GM23338 (cell line): ENCODE results near the gene MINDY1. TPM values are rescaled to one million over a fixed set of nuclear protein-coding genes. Genes with fewer than 3 reads are reported as not detected.
A peak's percentile ranks its signal among the peaks of the same experiment; 100 is the strongest.

Experiments
- ATAC-seq: fragments of 200-7000 bp; cut with Tn5 transposase; 3 replicates; pipeline ENCODE4 v1.9.1; 2020
- DNase-seq: peaks from one replicate; pipeline ENCODE4 v3.0.0-alpha.2; 2015; ENCODE audit warnings: low spot score
- H2AFZ ChIP-seq: fragments of 200-600 bp; sonication (generic); 2 replicates; pipeline ENCODE4 v1.8.0; 2016; ENCODE audit warnings: antibody characterized with exemption, mild to moderate bottlenecking, moderate library complexity
- H3F3A ChIP-seq: fragments of 200-600 bp; sonication (generic); replicated peaks from 2 replicates; pipeline ENCODE4 v1.8.0; 2017; ENCODE audit warnings: antibody characterized with exemption, mixed run types, low read depth
- H3K27ac ChIP-seq: fragments of 200-600 bp; sonication (generic); 2 replicates; pipeline ENCODE4 v1.6.1; 2016; ENCODE audit warnings: low read depth
- H3K27me3 ChIP-seq: fragments of 200-600 bp; sonication (generic); 2 replicates; pipeline ENCODE4 v1.8.0; 2016; ENCODE audit warnings: mild to moderate bottlenecking, mixed run types, moderate library complexity; ENCODE audit not compliant: insufficient read depth
- H3K36me3 ChIP-seq: fragments of 200-600 bp; sonication (generic); 2 replicates; pipeline ENCODE4 v1.8.0; 2016; ENCODE audit warnings: mild to moderate bottlenecking; ENCODE audit not compliant: insufficient read depth
- H3K4me1 ChIP-seq: fragments of 200-600 bp; sonication (generic); 2 replicates; pipeline ENCODE4 v1.8.0; 2016; ENCODE audit warnings: mild to moderate bottlenecking, moderate library complexity; ENCODE audit not compliant: insufficient read depth
- H3K4me2 ChIP-seq: fragments of 200-600 bp; sonication (generic); 2 replicates; pipeline ENCODE4 v1.7.1; 2017; ENCODE audit warnings: mixed run types
- H3K4me3 ChIP-seq: fragments of 200-600 bp; sonication (generic); 2 replicates; pipeline ENCODE4 v1.6.1; 2016; ENCODE audit warnings: mixed run types
- H3K79me2 ChIP-seq: fragments of 200-600 bp; sonication (generic); replicated peaks from 2 replicates; pipeline ENCODE4 v1.8.0; 2017; ENCODE audit warnings: mild to moderate bottlenecking; ENCODE audit not compliant: insufficient read depth
- H3K9me2 ChIP-seq: fragments of 200-600 bp; sonication (generic); 2 replicates; pipeline ENCODE4 v1.8.0; 2017; ENCODE audit not compliant: insufficient read depth
- H4K20me1 ChIP-seq: fragments of 200-600 bp; sonication (generic); replicated peaks from 2 replicates; pipeline ENCODE4 v1.8.0; 2017; ENCODE audit warnings: mild to moderate bottlenecking; ENCODE audit not compliant: insufficient read depth
- H3K27ac Mint-ChIP-seq: 2 replicates; pipeline ENCODE4 v1.8.0; 2020; ENCODE audit warnings: inconsistent platforms, mild to moderate bottlenecking, moderate library complexity, mixed read lengths
- H3K27me3 Mint-ChIP-seq: 3 replicates; pipeline ENCODE4 v1.8.0; 2022; ENCODE audit warnings: low read depth, mild to moderate bottlenecking, moderate library complexity, mixed read lengths, inconsistent platforms; ENCODE audit not compliant: insufficient read depth, poor library complexity
- H3K36me3 Mint-ChIP-seq: 3 replicates; pipeline ENCODE4 v1.8.0; 2021; ENCODE audit warnings: low read depth, mild to moderate bottlenecking, inconsistent platforms, moderate library complexity, mixed read lengths
- H3K4me1 Mint-ChIP-seq: 3 replicates; pipeline ENCODE4 v1.8.0; 2020; ENCODE audit warnings: mild to moderate bottlenecking, inconsistent platforms, mixed read lengths
- H3K4me3 Mint-ChIP-seq: 3 replicates; pipeline ENCODE4 v1.8.0; 2021; ENCODE audit warnings: moderate library complexity, mild to moderate bottlenecking, inconsistent platforms, mixed read lengths
- H3K9me3 Mint-ChIP-seq: 3 replicates; pipeline ENCODE4 v1.8.0; 2020; ENCODE audit warnings: moderate library complexity, mild to moderate bottlenecking, inconsistent platforms, mixed read lengths
- CREB1 ChIP-seq: fragments of 250-450 bp; sonication (Bioruptor Pico); IDR thresholded peaks from 2 replicates; pipeline ENCODE4 v1.5.0; 2020; ENCODE audit warnings: low read depth, mild to moderate bottlenecking, moderate library complexity
- EZH2 ChIP-seq: fragments of 200-600 bp; sonication (generic); IDR thresholded peaks from one replicate; pipeline ENCODE4 v1.8.0; 2017; ENCODE audit warnings: antibody characterized with exemption, mild to moderate bottlenecking, low read depth; ENCODE audit not compliant: unreplicated experiment
- EZH2phosphoT487 ChIP-seq: fragments of 200-600 bp; sonication (generic); IDR thresholded peaks from one replicate; pipeline ENCODE4 v1.8.1; 2018; ENCODE audit warnings: antibody characterized with exemption; ENCODE audit not compliant: unreplicated experiment
- JUNB ChIP-seq: IDR thresholded peaks from one replicate; pipeline ENCODE4 v1.6.1; 2016; ENCODE audit warnings: antibody characterized with exemption; ENCODE audit not compliant: unreplicated experiment
- NANOG ChIP-seq: IDR thresholded peaks from 2 replicates; pipeline ENCODE4 v1.6.1; 2016; ENCODE audit warnings: antibody characterized with exemption, borderline replicate concordance
- REST ChIP-seq: IDR thresholded peaks from one replicate; pipeline ENCODE4 v1.6.1; 2018; ENCODE audit warnings: antibody characterized with exemption; ENCODE audit not compliant: unreplicated experiment
- STAT1 ChIP-seq: IDR thresholded peaks from one replicate; pipeline ENCODE4 v1.6.1; 2016; ENCODE audit warnings: antibody characterized with exemption; ENCODE audit not compliant: unreplicated experiment
- ZNF114 ChIP-seq: fragments of 250-450 bp; sonication (Bioruptor Pico); IDR thresholded peaks from 2 replicates; pipeline ENCODE4 v1.5.0; 2020; ENCODE audit warnings: mild to moderate bottlenecking, moderate library complexity
- ZNF331 ChIP-seq: fragments of 250-450 bp; sonication (Bioruptor Pico); IDR thresholded peaks from 2 replicates; pipeline ENCODE4 v1.5.0; 2020; ENCODE audit warnings: low read depth, mild to moderate bottlenecking, moderate library complexity
- polyA plus RNA-seq: library from polyadenylated mRNA; unstranded; fragments of >200 nt; fragmentation: Nextera tagmentation; extraction: Ambion mirVana; gene quantifications from 2 replicates; pipeline ENCODE4 v1.2.1, GENCODE V29; 2016
- total RNA-seq: library from RNA; depleted of rRNA; stranded (reverse); fragments of >200 nt; shearing (Covaris generic); gene quantifications from 2 replicates; pipeline ENCODE4 v1.2.3, GENCODE V29; 2014

Gene MINDY1
- total and polyA plus RNA-seq, 2 experiments from 2014 or later = 4.5 to 10.3 TPM

- peaks cover 18% of the 10 kb centered on the region for H3K27me3 Mint-ChIP-seq
- no peaks in the 10 kb centered on the region for H3K36me3 ChIP-seq
- DNase-seq = no peak
Measured at GRCh38 chr1:151000408-151000807, 6.3 kb downstream of the MINDY1 start.

DNA sequence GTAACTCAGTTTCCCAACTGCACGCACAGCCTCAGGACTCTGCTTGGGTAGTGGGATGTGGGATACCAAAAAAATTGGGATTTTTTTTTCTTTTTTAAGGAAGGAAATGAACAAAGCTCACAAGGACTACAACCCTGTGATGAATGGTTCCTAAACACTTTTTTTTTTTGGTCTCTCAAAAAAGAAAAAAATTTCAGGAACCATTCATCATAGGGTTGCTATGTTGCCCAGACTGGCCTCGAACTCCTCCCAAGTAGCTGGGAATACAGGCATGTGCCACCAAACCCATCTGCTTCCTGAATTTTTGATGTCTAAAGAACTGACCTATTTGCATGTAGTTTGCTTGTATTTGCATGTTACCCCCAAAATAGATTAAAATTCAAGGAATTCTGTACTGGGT is 6.8 kb downstream of the MINDY1 start:
- Mint-ChIP-seq H3K4me1 (peaks cover 11% of the 10 kb centered on the region), H3K36me3 (peaks cover 5% of the 10 kb centered on the region; the same call in 2 of the 3 replicates), H3K9me3 (no peaks in the 10 kb centered on the region), H3K27me3 (peaks cover 14% of the 10 kb centered on the region), H3K4me3 (no peak overlapping the region), H3K27ac (no peak overlapping the region)
- Histone ChIP-seq H3K4me3 (no peak overlapping the region), H2AFZ (no peak overlapping the region), H3K4me2 (no peak overlapping the region), H3K27me3 (no peaks in the 10 kb centered on the region), H3K9me2 (no peaks in the 10 kb centered on the region), H3F3A (no peaks in the 10 kb centered on the region), H3K36me3 (no peaks in the 10 kb centered on the region), H3K27ac (no peak overlapping the region), H4K20me1 (no peaks in the 10 kb centered on the region), H3K4me1 (peaks cover 3% of the 10 kb centered on the region; the same call in 1 of the 2 replicates), H3K79me2 (no peaks in the 10 kb centered on the region)
- ATAC-seq = no peak
- no peak for TF ChIP-seq EZH2phosphoT487
- TF ChIP-seq CREB1 (CRISPR knock-in tag) = no peak
- no peak for DNase-seq

More at GRCh38 chr1:151000408-151000807, 6.3 kb downstream of the MINDY1 start:
- Histone ChIP-seq H4K20me1 (no peaks in the 10 kb centered on the region), H3K27me3 (no peaks in the 10 kb centered on the region), H2AFZ (no peak overlapping the region), H3F3A (no peaks in the 10 kb centered on the region), H3K4me2 (no peak overlapping the region), H3K4me1 (peaks cover 7% of the 10 kb centered on the region), H3K9me2 (no peaks in the 10 kb centered on the region), H3K79me2 (no peaks in the 10 kb centered on the region), H3K27ac (0 out of 2 replicates have a peak overlapping the region, but pooled peaks have one; percentile 33), H3K4me3 (no peak overlapping the region)
- Mint-ChIP-seq H3K9me3 (no peaks in the 10 kb centered on the region), H3K36me3 (peaks cover 5% of the 10 kb centered on the region; the same call in 2 of the 3 replicates), H3K4me1 (peaks cover 12% of the 10 kb centered on the region), H3K4me3 (no peak overlapping the region), H3K27ac (peak overlapping the region; percentile 9)
- no peak for ATAC-seq
- no peak for TF ChIP-seq ZNF331 (CRISPR knock-in tag)
- TF ChIP-seq STAT1 = no peak
- TF ChIP-seq REST = no peak
- TF ChIP-seq NANOG = no peak
- no peak for TF ChIP-seq CREB1 (CRISPR knock-in tag)
- no peak for TF ChIP-seq ZNF114 (CRISPR knock-in tag)
- TF ChIP-seq JUNB = no peak
- no peak for TF ChIP-seq EZH2
